GM23338 (cell line): ENCODE measurements around the gene SOD3.

Source experiments
- CTCF ChIP-seq, 2 experiments: fragments of 200-600 bp in 1 of 2; sonication (generic) in 1 of 2; conservative IDR thresholded peaks; 2 replicates each; pipeline versions ENCODE4 v1.5.1 to v1.6.1; 2016 to 2017; ENCODE audit warnings: antibody characterized with exemption in 2 of 2, low read depth in 2 of 2, mild to moderate bottlenecking in 2 of 2, moderate library complexity in 1 of 2
- EZH2 ChIP-seq: fragments of 200-600 bp; sonication (generic); IDR thresholded peaks from one replicate; pipeline ENCODE4 v1.8.0; 2017; ENCODE audit warnings: antibody characterized with exemption, mild to moderate bottlenecking, low read depth; ENCODE audit not compliant: unreplicated experiment
- EZH2phosphoT487 ChIP-seq: fragments of 200-600 bp; sonication (generic); IDR thresholded peaks from one replicate; pipeline ENCODE4 v1.8.1; 2018; ENCODE audit warnings: antibody characterized with exemption; ENCODE audit not compliant: unreplicated experiment
- POLR2AphosphoS5 ChIP-seq: IDR thresholded peaks from 2 replicates; pipeline ENCODE4 v1.6.1; 2016; ENCODE audit warnings: antibody characterized with exemption, low read depth
- REST ChIP-seq: IDR thresholded peaks from one replicate; pipeline ENCODE4 v1.6.1; 2018; ENCODE audit warnings: antibody characterized with exemption; ENCODE audit not compliant: unreplicated experiment
- ZNF331 ChIP-seq: fragments of 250-450 bp; sonication (Bioruptor Pico); IDR thresholded peaks from 2 replicates; pipeline ENCODE4 v1.5.0; 2020; ENCODE audit warnings: low read depth, mild to moderate bottlenecking, moderate library complexity

GRCh38 chr4:24763631-24764297 is 31.6 kb upstream of the SOD3 start:
- TF ChIP-seq CTCF (conservative IDR thresholded peaks at IDR 0.05; ENCODE audit: low read depth in 2 of 2) = no peak
- no peak for TF ChIP-seq EZH2
- no peak for TF ChIP-seq EZH2phosphoT487
- TF ChIP-seq POLR2AphosphoS5 = no peak
- no peak for TF ChIP-seq REST
- no peak for TF ChIP-seq ZNF331 (CRISPR knock-in tag)
